Heart left ventricle (tissue), 16 donors: ENCODE results near the gene RGS17. TPM values are rescaled to one million over a fixed set of nuclear protein-coding genes. Genes with fewer than 3 reads are reported as not detected.
"Not testable (repeated sequence)": the region's sequence is repeated elsewhere in the genome, so short reads cannot be mapped to it uniquely, and the experiment has no call there.

ENCODE experiments used
- ATAC-seq, 4 donors: fragments of 200-7000 bp; cut with Tn5 transposase; one replicate each; pipeline ENCODE4 v1.9.1; 2020 to 2022; ENCODE audit warnings: moderate library complexity in 4 of 4, mild to moderate bottlenecking in 3 of 4, moderate number of reproducible peaks in 1 of 4
- DNase-seq, 5 donors: peaks; one replicate each; pipeline ENCODE4 v3.0.0-alpha.2; 2020
- H3K27ac ChIP-seq, 12 donors: fragments of 200-600 bp; sonication (generic) in 4 of 12; one replicate each; pipeline versions ENCODE4 v1.5.0 to v1.8.0; 2016 to 2022; ENCODE audit warnings: mild to moderate bottlenecking in 2 of 12
- H3K27me3 ChIP-seq, 9 donors: fragments of 200-600 bp; sonication (generic) in 2 of 9; one replicate each; pipeline versions ENCODE4 v1.5.1 to v1.8.0; 2016 to 2022; ENCODE audit warnings: mild to moderate bottlenecking in 3 of 9
- H3K36me3 ChIP-seq, 9 donors: fragments of 200-600 bp; sonication (generic) in 2 of 9; one replicate each; pipeline versions ENCODE4 v1.5.0 to v1.8.0; 2018 to 2022; ENCODE audit warnings: mild to moderate bottlenecking in 2 of 9
- H3K4me1 ChIP-seq, 12 donors: fragments of 200-600 bp; sonication (generic) in 4 of 12; one replicate each; pipeline versions ENCODE4 v1.5.0 to v1.8.0; 2016 to 2022; ENCODE audit warnings: mild to moderate bottlenecking in 3 of 12
- H3K4me3 ChIP-seq, 12 donors: fragments of 200-600 bp; sonication (generic) in 4 of 12; one replicate each; pipeline versions ENCODE4 v1.5.0 to v1.8.0; 2017 to 2022; ENCODE audit warnings: mild to moderate bottlenecking in 9 of 12, moderate library complexity in 4 of 12
- H3K9me3 ChIP-seq, 12 donors: fragments of 200-600 bp; sonication (generic) in 4 of 12; one replicate each; pipeline versions ENCODE4 v1.5.0 to v1.8.0; 2016 to 2022; ENCODE audit warnings: mild to moderate bottlenecking in 1 of 12
- POLR2A ChIP-seq, 2 donors: fragments of 450-650 bp; IDR thresholded peaks; one replicate each; pipeline ENCODE4 v1.6.1; 2017; ENCODE audit warnings: antibody characterized with exemption in 2 of 2, mild to moderate bottlenecking in 2 of 2, moderate library complexity in 2 of 2
- WGBS, 4 donors: extraction: QIAGEN DNeasy Blood & Tissue Kit in 2 of 4; methylation state at CpG; one replicate each; pipeline versions ENCODE4 v1.1.5 to v1.1.7; 2013 to 2018; 5-methylcytosine and 5-hydroxymethylcytosine counted together
- intact Hi-C, 10 donors: fragments of 100-400 bp; cut with DNase I; formaldehyde crosslinking; loops; one replicate each; pipeline versions ENCODE4 v1.11.1 to v1.14.2; 2022
- polyA plus RNA-seq, 2 donors: library from polyadenylated mRNA; stranded (reverse); fragments of 200-250 nt; gene quantifications; one replicate each; pipeline ENCODE4 v1.2.3, GENCODE V29; 2013
- total RNA-seq, 9 donors: library from RNA; depleted of rRNA in 2 of 9; stranded (reverse); fragments of >200 nt in 2 of 9; fragmentation: NEBNext Ultra II Directional in 3 of 9; extraction: Animal tissue kit (Norgen Biotek cat#: 25700) in 3 of 9; gene quantifications; one replicate each; pipeline versions ENCODE4 v1.1.0 to v1.2.4, GENCODE V29; 2016 to 2023
- TF ChIP-seq, protein P1 (sequence below), 12 donors: fragments of 200-600 bp; sonication (generic) in 4 of 12; IDR thresholded peaks; one replicate each; pipeline versions ENCODE4 v1.5.0 to v1.8.0; 2018 to 2022; ENCODE audit warnings: antibody characterized with exemption in 12 of 12, mild to moderate bottlenecking in 5 of 12
- donor health status: ischemic (EF 13 %, LVEDD 7.1; RV severe dilation, severe dysfunction).
- donor health status: healthy with polysubstance abuse.
- donor health status: DM: no; HTN: yes; CAD: no.
- donor health status: DM: no; HTN: no; CAD: no.
- donor health status: ischemic (EF 25% LVEDD 6.9; RV normal size, moderate dysfunction).
- donor health status: ischemic (EF 25% LVEDD 5.7; RV mildly dilated, moderate dysfunction).
- donor health status: healthy.
- donor health status: DM: yes; HTN: yes; CAD: no.
- donor health status: ischemic (EF 35%, LVEDD 5.7; RV mildly dilated, moderate dysfunction).
- donor health status: nonischemic (EF 11% LVEDD 7.7; RV severe dilation, severe dysfunction).
- donor health status: DM: yes; HTN: yes; CAD: no.
- donor health status: PGD.
- donor health status: ischemic (EF 29% LVEDD 5.4; RV normal size, mild dysfunction).
- donor health status: nonischemic (EF 23%, LVEDD 6.1; RV moderate dilation, normal function).

Gene RGS17
- total and polyA plus RNA-seq, 11 donors: under 0.01 to 0.53 (median 0.19) TPM; not detected in 1

DNA sequence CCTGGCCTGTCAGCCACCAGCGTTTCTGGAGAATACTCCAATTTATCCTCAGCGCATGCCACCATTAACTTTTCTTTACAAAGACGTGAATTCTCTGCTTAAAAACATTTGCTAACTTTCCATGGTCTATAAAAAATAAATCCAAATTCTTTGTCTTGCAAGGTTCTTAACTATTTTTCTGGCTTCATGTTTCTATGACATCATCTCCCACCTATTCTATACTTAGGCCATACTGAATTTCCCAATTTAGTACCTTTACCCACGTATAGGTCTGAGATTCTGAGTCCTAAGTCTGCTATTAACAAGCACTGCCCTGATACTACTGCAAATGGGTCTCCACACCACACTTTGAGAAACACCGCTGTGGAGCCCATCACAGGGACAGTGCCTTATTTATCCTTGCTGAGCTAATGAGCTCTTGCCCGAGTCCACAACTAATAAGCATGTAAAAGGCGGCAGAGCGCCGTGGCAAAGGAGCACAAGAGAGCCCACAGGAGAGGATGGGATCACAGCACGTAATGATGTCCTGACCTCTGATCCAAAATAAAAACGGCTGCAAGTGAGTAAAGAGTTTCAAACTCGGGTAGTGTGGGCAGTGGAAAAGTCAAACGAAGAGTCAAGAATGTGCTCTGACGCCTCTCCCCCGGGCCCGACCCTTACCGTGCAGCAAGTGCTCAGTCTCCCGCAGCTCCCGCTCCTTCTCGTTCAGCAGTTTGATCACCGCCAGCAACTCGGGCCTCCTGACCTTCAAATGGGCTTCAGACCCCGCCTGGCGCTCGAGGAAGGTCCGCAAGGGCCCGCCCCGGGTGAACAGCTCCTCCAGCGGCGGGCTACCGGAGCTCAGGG, 129.1 kb downstream of the RGS17 start:
- peak overlapping the region; percentile 60 to 89 (median 78) for H3K4me3 ChIP-seq
- DNase-seq (no peak), ATAC-seq (peak in 3 of 4 donors; percentile 5 to 54 (median 12))
- peaks cover 4 to 60% (median 33%) of the 10 kb centered on the region in 12 donors for H3K4me1 ChIP-seq
- H3K27ac ChIP-seq: peak overlapping the region; percentile 75 to 96 (median 90)
- H3K36me3 ChIP-seq: peaks cover 0 to 29% (median 15%) of the 10 kb centered on the region in 9 donors
- intact Hi-C loops: loop anchor here in 4 of 10 donors (1.0 to 2.0 kb wide), 4 partner anchors 15 to 19 kb away; partner anchors contain the start of gene FBXO5 (in 2 of the 4)
- WGBS, 4 donors: 3 to 4% (median 3%) methylated on average over 14 to 25 of the region's 31 CpGs
- TF ChIP-seq, protein P1, sequence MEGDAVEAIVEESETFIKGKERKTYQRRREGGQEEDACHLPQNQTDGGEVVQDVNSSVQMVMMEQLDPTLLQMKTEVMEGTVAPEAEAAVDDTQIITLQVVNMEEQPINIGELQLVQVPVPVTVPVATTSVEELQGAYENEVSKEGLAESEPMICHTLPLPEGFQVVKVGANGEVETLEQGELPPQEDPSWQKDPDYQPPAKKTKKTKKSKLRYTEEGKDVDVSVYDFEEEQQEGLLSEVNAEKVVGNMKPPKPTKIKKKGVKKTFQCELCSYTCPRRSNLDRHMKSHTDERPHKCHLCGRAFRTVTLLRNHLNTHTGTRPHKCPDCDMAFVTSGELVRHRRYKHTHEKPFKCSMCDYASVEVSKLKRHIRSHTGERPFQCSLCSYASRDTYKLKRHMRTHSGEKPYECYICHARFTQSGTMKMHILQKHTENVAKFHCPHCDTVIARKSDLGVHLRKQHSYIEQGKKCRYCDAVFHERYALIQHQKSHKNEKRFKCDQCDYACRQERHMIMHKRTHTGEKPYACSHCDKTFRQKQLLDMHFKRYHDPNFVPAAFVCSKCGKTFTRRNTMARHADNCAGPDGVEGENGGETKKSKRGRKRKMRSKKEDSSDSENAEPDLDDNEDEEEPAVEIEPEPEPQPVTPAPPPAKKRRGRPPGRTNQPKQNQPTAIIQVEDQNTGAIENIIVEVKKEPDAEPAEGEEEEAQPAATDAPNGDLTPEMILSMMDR (IDR thresholded peaks at IDR 0.05): peak in 1 of 12 donors; percentile 18
- TF ChIP-seq POLR2A (IDR thresholded peaks at IDR 0.05): no peak
- no peaks in the 10 kb centered on the region for H3K9me3 ChIP-seq
- no peaks in the 10 kb centered on the region for H3K27me3 ChIP-seq

DNA sequence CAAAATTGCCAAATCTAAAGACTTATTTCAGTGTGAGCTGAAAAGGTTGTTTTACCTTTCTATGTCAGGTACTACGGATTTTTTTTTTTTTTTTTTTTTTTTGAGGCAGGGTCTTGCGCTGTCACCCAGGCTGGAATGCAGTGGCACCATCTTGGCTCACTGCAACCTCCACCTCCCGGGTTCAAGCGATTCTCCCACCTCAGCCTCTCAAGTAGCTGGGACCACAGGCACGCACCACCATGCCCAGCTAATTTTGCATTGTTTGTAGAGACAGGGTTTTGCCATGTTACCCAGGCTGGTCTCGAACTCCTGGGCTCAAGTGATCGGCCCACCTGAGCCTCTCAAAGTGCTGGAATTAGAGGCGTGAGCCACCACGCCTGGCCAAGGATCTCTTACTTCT, 130.3 kb downstream of the RGS17 start:
- Histone ChIP-seq H3K27ac (peak overlapping the region in 1 of 12 donors; percentile 93), H3K4me1 (peaks cover 4 to 60% (median 37%) of the 10 kb centered on the region in 12 donors), H3K4me3 (peak overlapping the region in 8 of 12 donors; percentile 60 to 87 (median 78)), H3K36me3 (peaks cover 0 to 41% (median 27%) of the 10 kb centered on the region in 9 donors)
- ATAC-seq, H3K27me3 ChIP-seq, DNase-seq, H3K9me3 ChIP-seq: not testable (repeated sequence)
- intact Hi-C loops: loop anchor here in 1 of 10 donors (2.0 kb wide), 1 partner anchor 14 kb away; no protein-coding TSS in a partner anchor
- 91 to 96% (median 94%) methylated on average over 9 of the region's 9 CpGs for WGBS, 4 donors

DNA sequence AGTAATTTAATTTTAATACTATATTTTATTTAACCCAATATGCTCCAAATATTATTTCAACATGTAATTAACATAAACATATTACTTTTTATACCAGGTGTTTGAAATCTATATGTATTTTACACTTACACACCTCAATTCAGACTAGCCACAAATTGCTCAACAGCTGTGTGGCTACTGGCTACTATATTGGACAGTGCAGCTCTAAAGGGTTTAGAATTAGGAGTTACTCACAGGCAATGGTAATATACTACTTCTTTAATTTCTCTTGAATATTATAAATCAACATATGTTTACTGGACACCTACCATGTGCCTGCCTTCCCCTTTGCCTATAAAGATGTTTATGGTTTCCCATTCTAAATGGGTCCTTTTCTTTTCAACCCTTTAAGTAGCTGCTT, 130.8 kb downstream of the RGS17 start:
- H3K27ac ChIP-seq: no peak overlapping the region
- no peaks in the 10 kb centered on the region for H3K27me3 ChIP-seq
- H3K4me1 ChIP-seq: peaks cover 4 to 60% (median 39%) of the 10 kb centered on the region in 12 donors
- H3K4me3 ChIP-seq: peak overlapping the region in 1 of 12 donors; percentile 16
- H3K36me3 ChIP-seq: peaks cover 0 to 47% (median 32%) of the 10 kb centered on the region in 9 donors
- DNase-seq: no peak
- H3K9me3 ChIP-seq: no peaks in the 10 kb centered on the region
- no peak for ATAC-seq
- intact Hi-C loops: loop anchor here in 1 of 10 donors (2.0 kb wide), 1 partner anchor 13 kb away; no protein-coding TSS in a partner anchor
- no peak for TF ChIP-seq POLR2A (IDR thresholded peaks at IDR 0.05)
- TF ChIP-seq, protein P1 (IDR thresholded peaks at IDR 0.05): no peak

DNA sequence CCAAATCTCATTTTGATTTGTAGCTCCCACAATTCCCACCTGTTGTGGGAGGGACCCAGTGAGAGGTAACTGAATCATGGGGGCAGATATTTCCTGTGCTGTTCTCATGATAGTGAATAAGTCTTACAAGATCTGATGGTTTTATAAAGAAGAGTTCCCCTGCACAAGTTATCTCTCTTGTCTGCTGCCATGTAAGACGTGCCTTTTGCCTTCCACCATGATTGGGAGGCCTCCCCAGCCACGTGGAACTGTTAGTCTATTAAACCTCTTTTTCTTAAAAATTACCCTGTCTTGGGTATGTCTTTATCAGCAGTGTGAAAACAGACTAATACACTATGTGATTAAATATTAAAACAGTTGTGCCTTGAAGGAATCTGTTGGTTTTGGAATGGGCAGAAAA, 131.5 kb downstream of the RGS17 start:
- Histone ChIP-seq H3K36me3 (peaks cover 0 to 53% (median 37%) of the 10 kb centered on the region in 9 donors), H3K27ac (peak overlapping the region in 1 of 12 donors; percentile 17), H3K4me1 (peaks cover 4 to 58% (median 40%) of the 10 kb centered on the region in 12 donors)
- DNase-seq, H3K9me3 ChIP-seq, intact Hi-C loops, H3K27me3 ChIP-seq, H3K4me3 ChIP-seq, ATAC-seq: not testable (repeated sequence)
- WGBS, 4 donors: 43 to 68% (median 54%) methylated on average over 2 of the region's 2 CpGs

DNA sequence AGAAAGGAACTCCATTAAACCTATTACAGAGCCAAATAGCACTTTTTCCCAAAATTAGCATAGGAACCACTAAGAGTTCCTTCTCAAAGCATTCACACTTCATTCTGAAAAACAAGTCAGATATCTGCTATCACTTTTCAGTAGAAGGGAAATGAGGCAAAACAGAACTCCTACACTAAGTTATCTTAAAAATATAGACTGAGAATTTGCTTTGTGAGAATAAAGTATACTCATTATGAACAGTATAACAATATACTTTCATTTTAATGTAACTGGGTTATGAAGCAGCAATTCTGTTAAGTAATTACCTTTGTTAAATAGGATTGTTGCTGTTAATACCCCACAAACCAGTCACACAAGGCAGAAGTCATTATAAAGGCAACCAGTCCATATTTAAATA, 137.2 kb downstream of the RGS17 start:
- Histone ChIP-seq H3K9me3 (no peaks in the 10 kb centered on the region), H3K4me3 (no peak overlapping the region), H3K36me3 (peaks cover 0 to 94% (median 88%) of the 10 kb centered on the region in 9 donors), H3K4me1 (peaks cover 0 to 14% (median 5%) of the 10 kb centered on the region in 12 donors), H3K27me3 (no peaks in the 10 kb centered on the region), H3K27ac (no peak overlapping the region)
- no peak for ATAC-seq
- intact Hi-C loops: no loop called here
- no peak for DNase-seq
- no peak for TF ChIP-seq POLR2A (IDR thresholded peaks at IDR 0.05)
- TF ChIP-seq, protein P1 (IDR thresholded peaks at IDR 0.05): no peak
